Naive B cell (primary cell): ENCODE data around the gene MIA2. TPM values are rescaled to one million over a fixed set of nuclear protein-coding genes. Genes with fewer than 3 reads are reported as not detected.
"Not testable (repeated sequence)": the region's sequence is repeated elsewhere in the genome, so short reads cannot be mapped to it uniquely, and the experiment has no call there.

ENCODE experiments used
- ATAC-seq, 2 donors: fragments of 150-1000 bp; cut with Tn5 transposase; 2 replicates each; pipeline ENCODE4 v1.10.0; 2021; ENCODE audit warnings: low read depth in 2 of 2, mild to moderate bottlenecking in 2 of 2, moderate library complexity in 2 of 2
- DNase-seq: peaks from one replicate; pipeline ENCODE4 v3.0.0; 2022
- H3K27ac Mint-ChIP-seq, 6 donors: one replicate each; pipeline ENCODE4 v1.8.0; 2020 to 2022; ENCODE audit warnings: mild to moderate bottlenecking in 6 of 6, mixed read lengths in 6 of 6, moderate library complexity in 5 of 6, inconsistent platforms in 2 of 6
- H3K27me3 Mint-ChIP-seq, 3 donors: one replicate each; pipeline ENCODE4 v1.8.0; 2021 to 2022; ENCODE audit warnings: mixed read lengths in 3 of 3, mild to moderate bottlenecking in 1 of 3
- H3K36me3 Mint-ChIP-seq, 2 donors: one replicate each; pipeline ENCODE4 v1.8.0; 2020 to 2022; ENCODE audit warnings: mixed read lengths in 2 of 2, inconsistent platforms in 1 of 2, mild to moderate bottlenecking in 1 of 2
- H3K4me1 Mint-ChIP-seq, 3 donors: one replicate each; pipeline ENCODE4 v1.8.0; 2020 to 2022; ENCODE audit warnings: mixed read lengths in 3 of 3, inconsistent platforms in 1 of 3, mild to moderate bottlenecking in 1 of 3, moderate library complexity in 1 of 3
- H3K4me3 Mint-ChIP-seq, 8 donors: one replicate each; pipeline ENCODE4 v1.8.0; 2020 to 2022; ENCODE audit warnings: mild to moderate bottlenecking in 8 of 8, mixed read lengths in 8 of 8, moderate library complexity in 8 of 8, inconsistent platforms in 2 of 8
- H3K9me3 Mint-ChIP-seq, 7 donors: one replicate each; pipeline ENCODE4 v1.8.0; 2020 to 2022; ENCODE audit warnings: mixed read lengths in 7 of 7, mild to moderate bottlenecking in 5 of 7, inconsistent platforms in 2 of 7, moderate library complexity in 1 of 7
- polyA plus RNA-seq, 6 donors: library from polyadenylated mRNA; unstranded; fragments of 300-500 nt; fragmentation: Illumina TruSeq; gene quantifications; one replicate each; pipeline ENCODE4 v1.2.3, GENCODE V29; 2021; ENCODE audit warnings: low read depth in 6 of 6

MIA2 gene
- polyA plus RNA-seq, 6 donors from 2014 or later: 16.2 to 27.3 (median 23.7) TPM

DNA sequence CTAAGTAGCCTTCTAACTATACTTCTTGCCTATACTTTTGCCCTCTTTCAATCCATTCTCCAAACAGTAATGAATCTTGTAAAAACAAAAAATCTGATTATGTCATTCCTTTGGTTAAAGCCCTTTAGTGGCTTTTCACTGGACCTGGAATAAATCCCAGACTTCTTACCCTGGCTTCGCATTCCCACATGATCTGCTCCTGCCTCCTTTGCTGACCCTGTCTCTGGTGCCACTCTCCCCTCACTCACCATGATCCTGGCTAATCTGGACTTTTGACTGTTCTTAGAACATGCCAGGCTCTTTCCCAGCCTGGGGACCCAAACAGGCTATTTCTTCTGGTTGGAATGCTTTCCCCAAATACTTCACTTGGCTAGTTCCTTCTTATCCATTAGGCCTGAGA lies 7.9 kb downstream of the MIA2 start:
- H3K4me1 Mint-ChIP-seq: no peaks in the 10 kb centered on the region
- ATAC-seq (no peak), DNase-seq (no peak)
- no peaks in the 10 kb centered on the region for H3K36me3 Mint-ChIP-seq
- no peaks in the 10 kb centered on the region for H3K9me3 Mint-ChIP-seq
- peaks cover 0 to under 1% (median 0%) of the 10 kb centered on the region in 3 donors for H3K27me3 Mint-ChIP-seq
- peak overlapping the region in 2 of 6 donors; percentile 83 to 89 for H3K27ac Mint-ChIP-seq
- H3K4me3 Mint-ChIP-seq: no peak overlapping the region

DNA sequence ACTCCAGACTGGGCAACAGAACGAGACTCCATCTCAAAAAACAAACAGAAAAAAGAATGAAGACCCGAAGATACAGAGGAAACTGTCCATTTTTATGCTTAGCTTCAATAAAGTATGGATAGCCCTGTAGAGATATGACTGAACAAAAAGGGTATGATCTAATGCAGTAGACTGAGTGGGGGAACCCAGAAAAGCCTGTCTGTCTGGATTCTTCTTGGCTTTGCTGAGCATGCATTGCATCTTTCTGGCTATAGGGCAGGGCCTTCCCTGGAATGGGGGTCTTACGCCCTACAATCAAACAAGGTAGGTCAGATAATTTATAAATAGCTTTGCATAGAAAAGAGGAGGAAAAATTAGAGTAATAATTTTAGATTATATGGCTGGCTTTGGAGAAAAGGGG lies 10.1 kb downstream of the MIA2 start:
- peaks cover 3 to 10% (median 7%) of the 10 kb centered on the region in 3 donors for H3K27me3 Mint-ChIP-seq
- DNase-seq (no peak), ATAC-seq (no peak)
- no peak overlapping the region for H3K27ac Mint-ChIP-seq
- no peaks in the 10 kb centered on the region for H3K4me1 Mint-ChIP-seq
- H3K36me3 Mint-ChIP-seq: no peaks in the 10 kb centered on the region
- H3K4me3 Mint-ChIP-seq: no peak overlapping the region
- no peaks in the 10 kb centered on the region for H3K9me3 Mint-ChIP-seq

DNA sequence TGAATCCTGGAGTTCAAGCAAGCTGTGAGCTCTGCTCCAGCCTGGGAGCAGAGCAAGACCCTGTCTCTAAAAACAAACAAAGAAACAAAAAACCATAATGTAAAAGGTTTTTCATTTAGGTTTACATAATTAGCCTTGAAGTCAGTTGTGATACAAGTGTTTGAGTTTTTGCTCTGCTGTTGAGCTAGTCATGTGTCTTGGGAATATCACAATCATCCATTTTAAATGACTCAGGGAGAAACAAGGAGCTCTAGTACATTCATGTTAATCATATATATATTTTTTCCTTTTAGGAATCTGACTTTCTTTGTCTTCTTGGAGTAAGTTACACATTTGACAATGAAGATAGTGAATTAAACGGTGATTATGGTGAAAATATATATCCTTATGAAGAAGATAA lies 12.9 kb downstream of the MIA2 start:
- Mint-ChIP-seq H3K36me3 (no peaks in the 10 kb centered on the region), H3K4me1 (no peaks in the 10 kb centered on the region), H3K27ac (no peak overlapping the region), H3K9me3 (no peaks in the 10 kb centered on the region), H3K4me3 (no peak overlapping the region), H3K27me3 (peaks cover 7 to 15% (median 15%) of the 10 kb centered on the region in 3 donors)
- ATAC-seq (no peak), DNase-seq (no peak)

DNA sequence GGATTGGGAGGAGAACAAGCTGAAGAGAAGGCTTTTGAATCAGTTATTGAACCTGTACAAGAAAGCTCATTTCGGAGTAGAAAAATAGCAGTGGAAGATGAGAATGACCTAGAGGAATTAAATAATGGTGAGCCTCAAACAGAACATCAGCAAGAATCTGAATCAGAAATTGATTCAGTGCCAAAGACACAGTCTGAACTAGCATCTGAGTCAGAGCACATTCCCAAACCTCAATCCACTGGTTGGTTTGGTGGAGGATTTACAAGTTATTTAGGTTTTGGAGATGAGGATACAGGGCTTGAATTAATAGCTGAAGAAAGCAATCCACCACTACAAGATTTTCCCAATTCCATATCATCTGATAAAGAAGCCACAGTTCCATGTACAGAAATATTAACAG lies 13.5 kb downstream of the MIA2 start:
- Mint-ChIP-seq H3K27me3 (peaks cover 7 to 15% (median 15%) of the 10 kb centered on the region in 3 donors), H3K36me3 (peaks cover 0 to 2% of the 10 kb centered on the region in 2 donors), H3K9me3 (peaks cover 0 to 4% (median 0%) of the 10 kb centered on the region in 7 donors), H3K4me1 (no peaks in the 10 kb centered on the region), H3K27ac (no peak overlapping the region), H3K4me3 (no peak overlapping the region)
- ATAC-seq (no peak), DNase-seq (no peak)

DNA sequence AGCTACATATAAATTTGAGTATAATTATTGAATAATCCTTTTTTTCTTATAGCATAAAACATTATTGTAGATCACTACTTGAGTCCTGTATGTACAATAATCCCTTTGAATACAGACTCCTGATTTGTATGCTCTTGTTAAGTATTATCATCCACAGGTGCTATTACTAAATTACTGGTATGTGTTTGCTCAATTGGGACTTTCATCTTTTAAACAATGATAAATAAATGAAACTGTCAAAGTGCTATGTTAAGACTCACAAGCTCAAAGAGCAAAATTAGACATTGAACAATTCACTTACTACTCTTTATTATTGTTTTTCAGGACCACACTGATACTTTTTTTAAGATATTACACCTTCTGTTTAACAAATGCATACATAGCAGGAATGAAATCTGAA lies 17.8 kb downstream of the MIA2 start:
- H3K9me3 Mint-ChIP-seq: peaks cover 0 to 6% (median 0%) of the 10 kb centered on the region in 7 donors
- no peak overlapping the region for H3K4me3 Mint-ChIP-seq
- peaks cover 7 to 15% (median 15%) of the 10 kb centered on the region in 3 donors for H3K27me3 Mint-ChIP-seq
- DNase-seq (no peak), ATAC-seq (no peak)
- peaks cover 0 to 4% of the 10 kb centered on the region in 2 donors for H3K36me3 Mint-ChIP-seq
- no peak overlapping the region for H3K27ac Mint-ChIP-seq
- no peaks in the 10 kb centered on the region for H3K4me1 Mint-ChIP-seq

DNA sequence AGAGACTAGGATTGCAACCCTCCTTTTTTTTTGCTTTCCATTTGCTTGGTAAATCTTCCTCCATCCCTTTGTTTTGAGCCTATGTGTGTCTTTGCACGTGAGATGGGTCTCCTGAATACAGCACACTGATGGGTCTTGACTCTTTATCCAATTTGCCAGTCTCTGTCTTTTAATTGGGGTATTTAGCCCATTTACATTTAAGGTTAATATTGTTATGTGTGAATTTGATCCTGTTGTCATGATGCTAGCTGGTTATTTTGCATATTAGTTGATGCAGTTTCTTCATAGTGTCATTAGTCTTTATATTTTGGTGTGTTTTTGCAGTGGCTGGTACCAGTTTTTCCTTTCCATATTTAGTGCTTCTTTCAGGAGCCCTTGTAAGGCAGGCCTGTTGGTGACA lies 23.7 kb downstream of the MIA2 start:
- H3K27me3 Mint-ChIP-seq, ATAC-seq, DNase-seq, H3K36me3 Mint-ChIP-seq, H3K4me3 Mint-ChIP-seq, H3K4me1 Mint-ChIP-seq: not testable (repeated sequence)
- Mint-ChIP-seq H3K9me3 (peaks cover 0 to 19% (median 14%) of the 10 kb centered on the region in 7 donors), H3K27ac (peak overlapping the region in 1 of 6 donors; percentile 11)

DNA sequence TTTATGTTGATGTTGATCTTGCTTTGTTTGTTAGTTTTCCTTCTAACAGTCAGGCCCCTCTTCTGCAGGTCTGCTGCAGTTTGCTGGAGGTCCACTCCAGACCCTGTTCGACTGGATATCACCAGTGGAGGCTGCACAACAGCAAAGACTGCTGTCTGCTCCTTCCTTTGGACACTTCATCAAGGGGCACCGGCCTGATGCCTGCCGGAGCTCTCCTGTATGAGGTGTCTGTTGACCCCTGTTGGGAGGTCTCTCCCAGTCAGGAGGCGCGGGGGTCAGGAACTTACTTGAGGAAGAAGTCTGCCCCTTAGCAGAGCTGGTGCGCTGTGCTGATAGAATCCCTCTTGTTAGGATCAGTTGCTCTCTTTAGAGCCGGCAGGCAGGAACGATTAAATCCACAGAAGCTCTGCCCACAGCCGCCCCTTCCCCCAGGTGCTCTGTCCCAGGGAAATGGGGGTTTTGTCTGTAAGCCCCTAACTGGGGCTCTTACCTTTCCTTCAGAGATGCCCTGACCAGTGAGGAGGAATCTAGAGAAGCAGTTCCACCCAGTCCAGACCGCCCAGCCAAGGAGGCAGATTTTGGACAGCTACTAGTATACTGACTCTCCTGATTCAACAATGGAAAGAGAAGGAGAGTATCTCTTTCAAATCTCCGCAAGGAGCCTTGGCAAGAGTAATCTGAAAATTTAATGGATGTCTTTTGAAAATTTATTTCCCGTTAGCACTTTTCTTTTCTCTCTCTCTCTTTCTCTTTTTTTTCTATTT lies 25.2 kb downstream of the MIA2 start:
- Mint-ChIP-seq H3K4me1 (no peaks in the 10 kb centered on the region), H3K36me3 (no peaks in the 10 kb centered on the region), H3K9me3 (peaks cover 0 to 19% (median 15%) of the 10 kb centered on the region in 7 donors), H3K4me3 (peak overlapping the region in 1 of 8 donors; percentile 37), H3K27ac (no peak overlapping the region), H3K27me3 (no peaks in the 10 kb centered on the region)
- DNase-seq (no peak), ATAC-seq (no peak)

DNA sequence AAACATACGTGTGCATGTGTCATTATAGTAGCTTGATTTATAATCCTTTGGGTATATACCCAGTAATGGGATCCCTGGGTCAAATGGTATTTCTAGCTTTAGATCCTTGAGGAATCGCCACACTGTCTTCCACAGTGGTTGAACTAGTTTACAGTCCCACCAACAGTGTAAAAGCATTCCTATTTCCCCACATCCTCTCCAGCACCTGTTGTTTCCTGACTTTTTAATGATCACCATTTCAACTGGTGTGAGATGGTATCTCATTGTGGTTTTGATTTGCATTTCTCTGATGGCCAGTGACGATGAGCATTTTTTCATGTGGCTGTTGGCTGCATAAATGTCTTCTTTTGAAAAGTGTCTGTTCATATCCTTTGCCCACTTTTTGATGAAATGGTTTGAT lies 26.4 kb downstream of the MIA2 start:
- peaks cover 0 to 19% (median 15%) of the 10 kb centered on the region in 7 donors for H3K9me3 Mint-ChIP-seq
- not testable (repeated sequence) for H3K27ac Mint-ChIP-seq, H3K4me1 Mint-ChIP-seq, ATAC-seq, H3K4me3 Mint-ChIP-seq, H3K27me3 Mint-ChIP-seq, DNase-seq, H3K36me3 Mint-ChIP-seq

DNA sequence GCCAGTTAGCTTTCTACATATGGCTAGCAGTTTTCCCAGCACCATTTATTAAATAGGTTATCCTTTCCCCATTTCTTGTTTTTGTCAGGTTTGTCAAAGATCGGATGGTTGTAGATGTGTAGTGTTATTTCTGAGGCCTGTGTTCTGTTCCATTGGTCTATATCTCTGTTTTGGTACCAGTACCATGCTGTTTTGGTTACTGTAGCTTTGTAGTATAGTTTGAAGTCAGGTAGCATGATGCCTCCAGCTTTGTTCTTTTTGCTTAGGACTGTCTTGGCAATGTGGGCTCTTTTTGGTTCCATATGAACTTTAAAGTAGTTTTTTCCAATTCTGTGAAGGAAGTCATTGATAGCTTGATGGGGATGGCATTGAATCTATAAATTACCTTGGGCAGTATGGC lies 28.5 kb downstream of the MIA2 start:
- H3K9me3 Mint-ChIP-seq: peaks cover 0 to 18% (median 12%) of the 10 kb centered on the region in 7 donors
- H3K27ac Mint-ChIP-seq, H3K27me3 Mint-ChIP-seq, H3K36me3 Mint-ChIP-seq, DNase-seq, ATAC-seq: not testable (repeated sequence)
- H3K4me3 Mint-ChIP-seq: peak overlapping the region in 1 of 8 donors; percentile 28
- peaks cover 9 to 14% (median 14%) of the 10 kb centered on the region in 3 donors for H3K4me1 Mint-ChIP-seq

DNA sequence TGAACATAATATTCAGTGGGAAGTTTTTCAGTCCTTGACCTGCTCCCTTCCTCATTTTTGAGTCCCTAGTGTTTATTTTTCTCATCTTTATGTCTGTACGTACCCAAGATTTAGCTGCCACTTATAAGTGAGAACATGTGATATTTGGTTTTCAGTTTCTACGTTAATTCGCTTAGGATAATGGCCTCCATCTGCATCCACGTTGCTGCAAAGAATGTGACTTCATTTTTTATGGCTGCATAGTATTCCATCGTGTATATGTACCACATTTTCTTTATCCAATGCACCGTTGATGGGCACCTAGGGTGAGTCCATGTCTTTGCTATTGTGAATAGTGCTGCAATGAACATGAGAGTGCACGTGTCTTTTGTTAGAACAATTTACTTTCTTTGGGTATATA lies 30.3 kb downstream of the MIA2 start:
- ATAC-seq: no peak
- Mint-ChIP-seq H3K4me1 (peaks cover 17 to 32% (median 27%) of the 10 kb centered on the region in 3 donors), H3K4me3 (peak overlapping the region in 1 of 8 donors; percentile 71), H3K27ac (no peak overlapping the region), H3K27me3 (no peaks in the 10 kb centered on the region), H3K36me3 (no peaks in the 10 kb centered on the region), H3K9me3 (peaks cover 0 to 13% (median 4%) of the 10 kb centered on the region in 7 donors)
- no peak for DNase-seq

DNA sequence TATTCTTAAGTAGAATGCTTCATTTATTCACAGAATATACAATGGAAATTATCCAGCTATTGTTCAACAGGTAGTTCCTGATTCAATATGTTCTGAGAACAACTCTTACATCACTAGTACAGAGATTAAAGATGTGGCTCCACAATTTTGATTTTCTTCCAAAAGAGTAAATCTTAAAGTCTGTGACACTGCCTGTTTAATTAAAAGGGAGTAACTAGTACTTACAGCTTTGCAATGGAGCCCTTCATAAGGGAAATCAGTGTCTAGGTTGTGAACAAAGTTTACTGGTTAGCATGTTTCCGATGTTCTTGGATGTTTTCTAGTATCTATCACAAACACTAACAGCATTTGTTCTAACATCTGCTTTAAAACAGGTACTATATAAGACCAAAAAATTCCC lies 30.8 kb downstream of the MIA2 start:
- Mint-ChIP-seq H3K36me3 (no peaks in the 10 kb centered on the region), H3K27me3 (no peaks in the 10 kb centered on the region), H3K27ac (no peak overlapping the region), H3K4me1 (peaks cover 21 to 37% (median 31%) of the 10 kb centered on the region in 3 donors), H3K4me3 (peak overlapping the region in 1 of 8 donors; percentile 96), H3K9me3 (peaks cover 0 to 13% (median 4%) of the 10 kb centered on the region in 7 donors)
- DNase-seq (no peak), ATAC-seq (no peak)

DNA sequence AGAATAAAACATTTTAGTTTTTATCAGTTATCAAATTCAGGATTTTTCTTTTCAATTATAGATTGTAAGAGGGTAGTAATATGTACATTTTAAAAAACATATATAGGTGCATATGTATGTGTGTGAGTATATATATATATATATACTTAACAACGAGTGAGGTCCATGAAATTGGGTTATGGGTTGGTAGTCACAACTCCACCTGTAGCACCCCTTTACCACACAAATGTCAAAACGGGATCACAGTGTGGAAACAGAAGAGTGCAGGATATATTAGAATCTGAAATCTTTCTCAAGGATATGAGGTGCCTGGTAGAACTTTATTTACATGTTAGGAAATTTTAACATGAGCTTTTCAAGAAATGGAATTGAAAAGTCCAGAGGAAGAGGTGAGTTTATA lies 31.3 kb downstream of the MIA2 start:
- Mint-ChIP-seq H3K36me3 (no peaks in the 10 kb centered on the region), H3K4me1 (peaks cover 21 to 42% (median 36%) of the 10 kb centered on the region in 3 donors), H3K27me3 (no peaks in the 10 kb centered on the region), H3K27ac (peak overlapping the region in 5 of 6 donors; percentile 77 to 100 (median 99)), H3K4me3 (peak overlapping the region in 7 of 8 donors; percentile 22 to 97 (median 72)), H3K9me3 (peaks cover 0 to 13% (median 4%) of the 10 kb centered on the region in 7 donors)
- no peak for DNase-seq
- no peak for ATAC-seq

DNA sequence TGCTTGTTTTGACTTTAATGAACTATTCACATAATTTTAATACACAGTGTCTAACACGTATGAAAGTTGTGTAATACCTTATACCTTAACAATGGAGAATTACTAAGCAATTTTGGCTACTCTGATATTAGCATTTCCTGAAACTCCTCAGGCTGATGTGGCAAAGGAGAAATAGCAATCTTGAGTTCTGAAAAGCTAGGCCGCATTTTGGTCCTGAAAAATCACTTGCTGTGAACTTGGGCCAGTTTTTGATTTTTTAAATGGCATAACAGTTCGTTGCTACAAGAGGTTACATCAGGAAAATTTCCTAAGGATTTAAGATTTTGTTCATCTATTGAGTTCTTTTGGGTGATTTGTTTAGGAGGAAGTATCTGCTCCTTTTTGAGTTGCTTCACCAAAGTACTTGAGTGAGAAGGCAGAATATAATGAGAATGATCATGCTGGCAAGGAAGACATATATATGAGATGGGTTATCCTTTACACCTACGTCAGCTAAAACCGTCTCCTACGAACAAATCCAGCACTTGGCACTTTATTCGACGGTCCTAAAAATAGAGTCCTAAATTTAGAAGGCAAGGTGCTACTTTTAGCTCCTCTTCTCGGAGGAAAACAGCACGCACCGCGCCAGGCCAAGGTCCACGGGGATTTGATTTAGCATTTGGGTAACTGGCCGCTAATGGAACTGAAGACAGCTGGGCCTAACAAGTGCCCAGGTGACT lies 32.2 kb downstream of the MIA2 start:
- Mint-ChIP-seq H3K4me1 (peaks cover 25 to 51% (median 45%) of the 10 kb centered on the region in 3 donors), H3K4me3 (peak overlapping the region; percentile 96 to 98 (median 97)), H3K36me3 (no peaks in the 10 kb centered on the region), H3K27me3 (no peaks in the 10 kb centered on the region), H3K9me3 (peaks cover 0 to 13% (median 0%) of the 10 kb centered on the region in 7 donors), H3K27ac (peak overlapping the region; percentile 96 to 100 (median 99))
- DNase-seq: no peak
- no peak for ATAC-seq

DNA sequence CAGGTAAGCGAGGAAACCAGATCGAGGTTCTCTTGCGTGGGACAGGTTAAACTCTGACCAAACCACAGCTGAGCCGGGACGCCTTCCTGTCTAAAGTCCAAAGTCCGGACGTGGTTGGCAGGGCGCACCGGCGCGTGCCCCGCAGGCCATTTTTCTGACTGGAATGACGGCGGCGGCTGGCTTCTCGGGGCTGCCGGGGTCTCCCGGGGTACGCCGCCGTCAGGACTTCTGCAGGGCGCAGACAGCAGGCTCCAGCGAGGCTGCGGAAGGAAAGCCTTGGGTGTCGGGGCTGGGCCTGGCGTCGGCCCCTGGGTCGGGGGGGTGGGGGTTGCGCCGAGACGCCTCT lies 32.8 kb downstream of the MIA2 start:
- Mint-ChIP-seq H3K4me3 (peak overlapping the region; percentile 96 to 98 (median 97)), H3K9me3 (peaks cover 0 to 8% (median 0%) of the 10 kb centered on the region in 7 donors), H3K27ac (peak overlapping the region; percentile 96 to 100 (median 99)), H3K36me3 (no peaks in the 10 kb centered on the region), H3K4me1 (peaks cover 26 to 54% (median 51%) of the 10 kb centered on the region in 3 donors), H3K27me3 (no peaks in the 10 kb centered on the region)
- ATAC-seq (peak; percentile 35 to 37), DNase-seq (no peak)
